H9 (cell line): ENCODE data around the gene GMPR. TPM values are rescaled to one million over a fixed set of nuclear protein-coding genes. Genes with fewer than 3 reads are reported as not detected.
"Not testable (repeated sequence)": the region's sequence is repeated elsewhere in the genome, so short reads cannot be mapped to it uniquely, and the experiment has no call there.

Experiments used
- DNase-seq: peaks from one replicate; pipeline ENCODE4 v3.0.0-alpha.2; 2017
- H2AFZ ChIP-seq: one replicate; pipeline ENCODE4 v1.6.1; 2013; ENCODE audit warnings: mild to moderate bottlenecking, low read length, control low read depth, moderate library complexity
- H2AK5ac ChIP-seq: 2 replicates; pipeline ENCODE4 v1.6.1; 2013; ENCODE audit warnings: low read length, control low read depth, mixed read lengths; ENCODE audit not compliant: insufficient read length
- H2BK120ac ChIP-seq: one replicate; pipeline ENCODE4 v1.6.1; 2013; ENCODE audit warnings: low read depth, mild to moderate bottlenecking, low read length, control low read depth, inconsistent platforms; ENCODE audit not compliant: poor library complexity, severe bottlenecking
- H2BK12ac ChIP-seq: 2 replicates; pipeline ENCODE4 v1.6.1; 2013; ENCODE audit warnings: low read length, control low read depth, mixed read lengths, low read depth; ENCODE audit not compliant: insufficient read length
- H2BK15ac ChIP-seq: 2 replicates; pipeline ENCODE4 v1.6.1; 2013; ENCODE audit warnings: low read depth, low read length, control low read depth
- H2BK20ac ChIP-seq: one replicate; pipeline ENCODE4 v1.6.1; 2013; ENCODE audit warnings: low read depth, mild to moderate bottlenecking, low read length, control low read depth, inconsistent platforms; ENCODE audit not compliant: poor library complexity, severe bottlenecking
- H2BK5ac ChIP-seq: 2 replicates; pipeline ENCODE4 v1.6.1; 2013; ENCODE audit warnings: low read length, control low read depth, mixed read lengths; ENCODE audit not compliant: insufficient read length
- H3K14ac ChIP-seq: 2 replicates; pipeline ENCODE4 v1.6.1; 2013; ENCODE audit warnings: low read length, control low read depth; ENCODE audit not compliant: insufficient read depth
- H3K18ac ChIP-seq: 2 replicates; pipeline ENCODE4 v1.6.1; 2013; ENCODE audit warnings: low read depth, mild to moderate bottlenecking, mixed read lengths, low read length, control low read depth; ENCODE audit not compliant: insufficient read length
- H3K23ac ChIP-seq: 2 replicates; pipeline ENCODE4 v1.6.1; 2013; ENCODE audit warnings: low read length, control low read depth, mixed read lengths, low read depth; ENCODE audit not compliant: insufficient read length
- H3K23me2 ChIP-seq: 2 replicates; pipeline ENCODE4 v1.6.1; 2013; ENCODE audit warnings: low read depth, mild to moderate bottlenecking, mixed read lengths, low read length, control low read depth; ENCODE audit not compliant: insufficient read length, poor library complexity, severe bottlenecking
- H3K27ac ChIP-seq: 2 replicates; pipeline ENCODE4 v1.5.1; 2013; ENCODE audit warnings: low read length, control low read depth, mixed read lengths, low read depth; ENCODE audit not compliant: insufficient read length
- H3K27me3 ChIP-seq: 2 replicates; pipeline ENCODE4 v1.6.1; 2013; ENCODE audit warnings: low read length, control low read depth, inconsistent platforms; ENCODE audit not compliant: insufficient read depth
- H3K4ac ChIP-seq: 2 replicates; pipeline ENCODE4 v1.6.1; 2013; ENCODE audit warnings: low read depth, mild to moderate bottlenecking, control low read depth, inconsistent platforms, low read length, moderate library complexity
- H3K4me1 ChIP-seq: 2 replicates; pipeline ENCODE4 v1.6.1; 2013; ENCODE audit warnings: low read length, control low read depth, inconsistent platforms; ENCODE audit not compliant: insufficient read depth
- H3K4me2 ChIP-seq: 2 replicates; pipeline ENCODE4 v1.6.1; 2013; ENCODE audit warnings: low read length, control low read depth, mixed read lengths; ENCODE audit not compliant: insufficient read length, insufficient read depth
- H3K56ac ChIP-seq: 2 replicates; pipeline ENCODE4 v1.6.1; 2013; ENCODE audit warnings: low read depth, mild to moderate bottlenecking, mixed read lengths, low read length, control low read depth; ENCODE audit not compliant: insufficient read length
- H3K79me1 ChIP-seq: 2 replicates; pipeline ENCODE4 v1.6.1; 2013; ENCODE audit warnings: low read depth, mild to moderate bottlenecking, moderate library complexity, low read length, control low read depth, inconsistent platforms; ENCODE audit not compliant: insufficient read depth, poor library complexity, severe bottlenecking
- H3K79me2 ChIP-seq: 2 replicates; pipeline ENCODE4 v1.6.1; 2013; ENCODE audit warnings: low read length, control low read depth, inconsistent platforms; ENCODE audit not compliant: insufficient read depth
- H3K9ac ChIP-seq: 2 replicates; pipeline ENCODE4 v1.6.1; 2013; ENCODE audit warnings: low read length, control low read depth, mixed read lengths; ENCODE audit not compliant: insufficient read length; ENCODE audit errors: extremely low read depth
- H3K9me3 ChIP-seq: one replicate; pipeline ENCODE4 v1.6.1; 2013; ENCODE audit warnings: low read depth, low read length, inconsistent platforms; ENCODE audit not compliant: control insufficient read depth
- H3T11ph ChIP-seq: one replicate; pipeline ENCODE4 v1.6.1; 2013; ENCODE audit warnings: mild to moderate bottlenecking, low read length, control low read depth, inconsistent platforms
- H4K20me1 ChIP-seq: one replicate; pipeline ENCODE4 v1.6.1; 2013; ENCODE audit not compliant: control insufficient read depth, insufficient read length, insufficient read depth
- H4K5ac ChIP-seq: 2 replicates; pipeline ENCODE4 v1.6.1; 2013; ENCODE audit warnings: low read depth, mild to moderate bottlenecking, mixed read lengths, low read length, control low read depth; ENCODE audit not compliant: insufficient read length
- H4K8ac ChIP-seq: replicated peaks from 2 replicates; pipeline ENCODE4 v1.6.1; 2013; ENCODE audit warnings: low read length, control low read depth, mixed read lengths, low read depth; ENCODE audit not compliant: insufficient read length
- H4K91ac ChIP-seq: 2 replicates; pipeline ENCODE4 v1.6.1; 2013; ENCODE audit warnings: low read depth, mild to moderate bottlenecking, moderate library complexity, mixed read lengths, low read length, control low read depth; ENCODE audit not compliant: insufficient read length
- H3K27ac Mint-ChIP-seq, 3 experiments: 2 replicates in 2 of 3; 3 replicates in 1 of 3; pipeline ENCODE4 v1.8.0; 2020 to 2021; ENCODE audit warnings: mixed read lengths in 3 of 3, mild to moderate bottlenecking in 1 of 3, moderate library complexity in 1 of 3
- H3K27me3 Mint-ChIP-seq: 2 replicates; pipeline ENCODE4 v1.8.0; 2021; ENCODE audit warnings: low read depth, mild to moderate bottlenecking, moderate library complexity, mixed read lengths
- H3K36me3 Mint-ChIP-seq, 3 experiments: 2 replicates in 2 of 3; 3 replicates in 1 of 3; pipeline ENCODE4 v1.8.0; 2020 to 2021; ENCODE audit warnings: low read depth in 3 of 3, mixed read lengths in 3 of 3; ENCODE audit not compliant: insufficient read depth in 1 of 3
- H3K4me1 Mint-ChIP-seq, 2 experiments: 2 replicates each; pipeline ENCODE4 v1.8.0; 2020; ENCODE audit warnings: mixed read lengths in 2 of 2
- H3K4me3 Mint-ChIP-seq, 2 experiments: 2 replicates in 1 of 2; 3 replicates in 1 of 2; pipeline ENCODE4 v1.8.0; 2020 to 2021; ENCODE audit warnings: mild to moderate bottlenecking in 2 of 2, mixed read lengths in 2 of 2, moderate library complexity in 1 of 2
- H3K9me3 Mint-ChIP-seq, 2 experiments: 2 replicates in 1 of 2; 3 replicates in 1 of 2; pipeline ENCODE4 v1.8.0; 2020; ENCODE audit warnings: mild to moderate bottlenecking in 2 of 2, mixed read lengths in 2 of 2, moderate library complexity in 1 of 2
- WGBS: extraction: QIAGEN DNeasy Blood & Tissue Kit; methylation state at CpG from one replicate; pipeline ENCODE4 v1.1.7; 2013; ENCODE audit warnings: missing lambda C conversion rate, low lambda C conversion rate, mixed read lengths; ENCODE audit not compliant: insufficient read length; ENCODE audit errors: extremely low coverage; 5-methylcytosine and 5-hydroxymethylcytosine counted together
- total RNA-seq: library from RNA; stranded (reverse); gene quantifications from 2 replicates; pipeline ENCODE4 v1.2.1, GENCODE V29; 2021

GMPR gene
- total RNA-seq, 1 experiment from 2014 or later: 0.70 TPM

DNA sequence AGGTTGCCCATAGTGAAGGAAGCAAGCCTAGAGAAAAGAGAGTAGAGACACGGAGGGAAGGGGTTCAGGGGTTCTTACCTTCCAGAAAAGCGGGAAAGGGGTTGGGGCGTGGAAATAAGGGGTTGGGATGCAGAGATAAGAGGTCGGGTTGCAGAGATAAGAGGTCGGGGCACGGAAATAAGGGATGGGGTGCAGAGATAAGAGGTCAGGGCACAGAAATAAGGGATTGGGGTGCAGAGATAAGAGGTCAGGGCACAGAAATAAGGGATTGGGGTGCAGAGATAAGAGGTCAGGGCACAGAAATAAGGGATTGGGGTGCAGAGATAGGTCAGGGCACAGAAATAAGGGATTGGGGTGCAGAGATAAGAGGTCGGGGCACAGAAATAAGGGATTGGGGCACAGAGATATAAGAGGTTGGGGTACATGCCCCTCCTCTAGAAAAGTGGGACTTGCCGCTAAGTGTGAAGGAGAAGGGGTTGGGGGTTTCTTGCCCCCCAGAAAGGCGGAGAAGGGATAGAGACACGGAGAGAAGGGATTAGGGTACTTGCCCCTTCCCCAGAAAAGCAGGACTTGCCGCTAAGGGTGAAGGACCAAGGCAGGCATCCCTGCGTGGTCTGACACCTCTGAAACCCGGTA lies 25.2 kb downstream of the GMPR start:
- H3K27me3 ChIP-seq, H3K9me3 Mint-ChIP-seq, H3K23ac ChIP-seq, H3K27me3 Mint-ChIP-seq, H3K18ac ChIP-seq, H3K4me1 ChIP-seq, H2BK12ac ChIP-seq, H3K4ac ChIP-seq, H2BK120ac ChIP-seq, H4K20me1 ChIP-seq, H3K79me2 ChIP-seq, H2AFZ ChIP-seq, H2BK5ac ChIP-seq, H4K5ac ChIP-seq, H3K4me2 ChIP-seq, H3K56ac ChIP-seq, H2AK5ac ChIP-seq, H3K14ac ChIP-seq, H3K23me2 ChIP-seq, H3K9me3 ChIP-seq, H3K27ac Mint-ChIP-seq, H3K4me3 Mint-ChIP-seq, H4K91ac ChIP-seq, DNase-seq, H4K8ac ChIP-seq, H2BK20ac ChIP-seq, H3K9ac ChIP-seq, H3K27ac ChIP-seq, H3T11ph ChIP-seq, H3K79me1 ChIP-seq, H2BK15ac ChIP-seq, H3K36me3 Mint-ChIP-seq: not testable (repeated sequence)
- peaks cover 20 to 22% of the 10 kb centered on the region in 2 experiments for H3K4me1 Mint-ChIP-seq
- no CpG with 5 or more reads among the region's 13 CpGs for WGBS
